A673 (cell line): ENCODE measurements around the gene ZNF324B. TPM values are rescaled to one million over a fixed set of nuclear protein-coding genes. Genes with fewer than 3 reads are reported as not detected.

Source experiments
- BruUV-seq: library from RNA; stranded (reverse); fragments of 400-500 nt; replicated peaks from 2 replicates; lab custom pipeline; 2021; lab: Mats Ljungman, UMichigan
- CTCF ChIA-PET: fragments of 300-600 bp; sonication (Branson Sonifier 250); formaldehyde crosslinking; loops from one replicate; lab custom pipeline; 2022; ENCODE audit warnings: antibody characterized with exemption; lab: Charles Lee
- POLR2A ChIA-PET: fragments of 300-600 bp; sonication (Branson Sonifier 250); formaldehyde crosslinking; loops from one replicate; lab custom pipeline; 2022; ENCODE audit warnings: antibody characterized with exemption; ENCODE audit not compliant: low non-redundant PET; lab: Charles Lee
- DNase-seq: peaks from one replicate; pipeline ENCODE4 v3.0.0-alpha.2; 2015; ENCODE audit warnings: low spot score
- H3K27ac ChIP-seq: fragments of 200-600 bp; sonication (generic); 2 replicates; pipeline ENCODE4 v1.5.1; 2016; ENCODE audit warnings: mixed run types, low read depth, mild to moderate bottlenecking, mixed read lengths, antibody characterized with exemption, low read length; ENCODE audit not compliant: poor library complexity, severe bottlenecking
- H3K27me3 ChIP-seq: fragments of 200-600 bp; sonication (generic); replicated peaks from 2 replicates; pipeline ENCODE4 v1.6.1; 2017; ENCODE audit warnings: mixed run types, low read depth, mild to moderate bottlenecking, mixed read lengths, antibody characterized with exemption, low read length; ENCODE audit not compliant: insufficient read depth, poor library complexity
- H3K36me3 ChIP-seq: fragments of 200-600 bp; sonication (generic); 2 replicates; pipeline ENCODE4 v1.6.1; 2016; ENCODE audit warnings: mixed run types, mild to moderate bottlenecking, mixed read lengths, antibody characterized with exemption, low read length; ENCODE audit not compliant: insufficient read depth, poor library complexity, severe bottlenecking
- H3K4me1 ChIP-seq: fragments of 200-600 bp; sonication (generic); 2 replicates; pipeline ENCODE4 v1.6.1; 2017; ENCODE audit warnings: mixed run types, mild to moderate bottlenecking, mixed read lengths, antibody characterized with exemption, low read length; ENCODE audit not compliant: insufficient read depth, poor library complexity, severe bottlenecking
- H3K4me3 ChIP-seq: fragments of 200-600 bp; sonication (generic); 2 replicates; pipeline ENCODE4 v1.5.1; 2016; ENCODE audit warnings: low read depth, mixed run types, mild to moderate bottlenecking, mixed read lengths, low read length; ENCODE audit not compliant: poor library complexity, severe bottlenecking
- H3K9me3 ChIP-seq: fragments of 200-600 bp; sonication (generic); 2 replicates; pipeline ENCODE4 v1.6.1; 2016; ENCODE audit warnings: mixed run types, low read depth, mild to moderate bottlenecking, mixed read lengths, antibody characterized with exemption, low read length; ENCODE audit not compliant: poor library complexity, severe bottlenecking
- EZH2 ChIP-seq: fragments of 200-600 bp; sonication (generic); IDR thresholded peaks from 2 replicates; pipeline ENCODE4 v1.6.1; 2017; ENCODE audit warnings: borderline replicate concordance, low read depth, mild to moderate bottlenecking, mixed read lengths, antibody characterized with exemption, low read length; ENCODE audit not compliant: poor library complexity, severe bottlenecking
- intact Hi-C: fragments of 100-400 bp; cut with micrococcal nuclease; formaldehyde crosslinking; loops from one replicate; pipeline ENCODE4 v1.10.0; 2022; ENCODE audit not compliant: unreplicated experiment
- total RNA-seq: library from RNA; stranded (reverse); gene quantifications from 2 replicates; pipeline ENCODE4 v1.2.3, GENCODE V29; 2021
- TF ChIP-seq, protein P1 (sequence below): fragments of 300-800, 200-600 bp; sonication (generic); conservative IDR thresholded peaks from 2 replicates; pipeline ENCODE4 v1.5.1; 2017; ENCODE audit warnings: low read depth, mild to moderate bottlenecking, antibody characterized with exemption, low read length, moderate library complexity, mixed read lengths

ZNF324B gene
- total RNA-seq, 1 experiment from 2014 or later = 6.8 TPM

DNA sequence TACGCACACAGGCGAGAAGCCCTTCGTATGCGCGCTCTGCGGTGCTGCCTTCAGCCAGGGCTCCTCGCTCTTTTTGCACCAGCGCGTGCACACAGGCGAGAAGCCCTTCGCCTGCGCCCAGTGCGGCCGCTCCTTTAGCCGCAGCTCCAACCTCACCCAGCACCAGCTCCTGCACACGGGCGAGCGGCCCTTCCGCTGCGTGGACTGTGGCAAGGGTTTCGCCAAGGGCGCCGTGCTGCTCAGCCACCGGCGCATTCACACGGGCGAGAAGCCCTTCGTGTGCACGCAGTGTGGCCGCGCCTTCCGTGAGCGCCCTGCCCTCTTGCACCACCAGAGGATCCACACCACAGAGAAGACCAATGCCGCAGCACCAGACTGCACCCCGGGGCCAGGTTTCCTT is 4.7 kb downstream of the ZNF324B start:
- H3K27me3 ChIP-seq = no peaks in the 10 kb centered on the region
- no peak overlapping the region for H3K27ac ChIP-seq
- no peaks in the 10 kb centered on the region for H3K4me1 ChIP-seq
- no peak for DNase-seq
- ChIA-PET CTCF (no interaction called here), POLR2A (no interaction called here)
- H3K4me3 ChIP-seq = no peak overlapping the region
- intact Hi-C loops = no loop called here
- BruUV-seq = no TSS peak
- H3K9me3 ChIP-seq = no peaks in the 10 kb centered on the region
- H3K36me3 ChIP-seq = no peaks in the 10 kb centered on the region
- TF ChIP-seq, protein P1, sequence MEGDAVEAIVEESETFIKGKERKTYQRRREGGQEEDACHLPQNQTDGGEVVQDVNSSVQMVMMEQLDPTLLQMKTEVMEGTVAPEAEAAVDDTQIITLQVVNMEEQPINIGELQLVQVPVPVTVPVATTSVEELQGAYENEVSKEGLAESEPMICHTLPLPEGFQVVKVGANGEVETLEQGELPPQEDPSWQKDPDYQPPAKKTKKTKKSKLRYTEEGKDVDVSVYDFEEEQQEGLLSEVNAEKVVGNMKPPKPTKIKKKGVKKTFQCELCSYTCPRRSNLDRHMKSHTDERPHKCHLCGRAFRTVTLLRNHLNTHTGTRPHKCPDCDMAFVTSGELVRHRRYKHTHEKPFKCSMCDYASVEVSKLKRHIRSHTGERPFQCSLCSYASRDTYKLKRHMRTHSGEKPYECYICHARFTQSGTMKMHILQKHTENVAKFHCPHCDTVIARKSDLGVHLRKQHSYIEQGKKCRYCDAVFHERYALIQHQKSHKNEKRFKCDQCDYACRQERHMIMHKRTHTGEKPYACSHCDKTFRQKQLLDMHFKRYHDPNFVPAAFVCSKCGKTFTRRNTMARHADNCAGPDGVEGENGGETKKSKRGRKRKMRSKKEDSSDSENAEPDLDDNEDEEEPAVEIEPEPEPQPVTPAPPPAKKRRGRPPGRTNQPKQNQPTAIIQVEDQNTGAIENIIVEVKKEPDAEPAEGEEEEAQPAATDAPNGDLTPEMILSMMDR = no peak
- no peak for TF ChIP-seq EZH2

DNA sequence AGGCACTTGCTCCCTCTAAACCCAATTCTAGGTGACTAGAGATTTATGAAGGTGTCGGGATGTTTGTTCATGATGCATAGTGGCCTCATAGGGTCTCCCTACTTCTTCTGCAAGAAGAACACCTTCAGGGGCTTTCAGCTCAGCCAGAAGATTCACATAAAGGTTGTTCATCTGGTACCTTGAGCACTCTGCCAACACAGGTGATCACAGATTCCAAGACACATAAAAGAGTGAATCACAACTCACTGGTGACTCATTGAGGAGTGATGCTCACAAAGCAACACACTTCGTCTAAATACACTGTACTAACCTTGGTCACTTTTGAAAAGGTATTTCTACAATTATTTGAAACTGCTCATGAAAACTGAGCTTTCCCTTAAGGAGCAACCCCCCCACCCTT is 8.6 kb downstream of the ZNF324B start:
- H3K4me1 ChIP-seq = no peaks in the 10 kb centered on the region
- intact Hi-C loops = no loop called here
- TSS peak; percentile 16 for BruUV-seq
- no peak for DNase-seq
- no peaks in the 10 kb centered on the region for H3K9me3 ChIP-seq
- ChIA-PET CTCF (no interaction called here), POLR2A (interaction anchor here (0.9 kb wide), 1 partner anchor 9 kb away, joined by 3 read pairs; no protein-coding TSS in a partner anchor)
- TF ChIP-seq, protein P1 = no peak
- TF ChIP-seq EZH2 = no peak
- no peaks in the 10 kb centered on the region for H3K27me3 ChIP-seq
- no peak overlapping the region for H3K27ac ChIP-seq
- no peaks in the 10 kb centered on the region for H3K36me3 ChIP-seq
- no peak overlapping the region for H3K4me3 ChIP-seq

DNA sequence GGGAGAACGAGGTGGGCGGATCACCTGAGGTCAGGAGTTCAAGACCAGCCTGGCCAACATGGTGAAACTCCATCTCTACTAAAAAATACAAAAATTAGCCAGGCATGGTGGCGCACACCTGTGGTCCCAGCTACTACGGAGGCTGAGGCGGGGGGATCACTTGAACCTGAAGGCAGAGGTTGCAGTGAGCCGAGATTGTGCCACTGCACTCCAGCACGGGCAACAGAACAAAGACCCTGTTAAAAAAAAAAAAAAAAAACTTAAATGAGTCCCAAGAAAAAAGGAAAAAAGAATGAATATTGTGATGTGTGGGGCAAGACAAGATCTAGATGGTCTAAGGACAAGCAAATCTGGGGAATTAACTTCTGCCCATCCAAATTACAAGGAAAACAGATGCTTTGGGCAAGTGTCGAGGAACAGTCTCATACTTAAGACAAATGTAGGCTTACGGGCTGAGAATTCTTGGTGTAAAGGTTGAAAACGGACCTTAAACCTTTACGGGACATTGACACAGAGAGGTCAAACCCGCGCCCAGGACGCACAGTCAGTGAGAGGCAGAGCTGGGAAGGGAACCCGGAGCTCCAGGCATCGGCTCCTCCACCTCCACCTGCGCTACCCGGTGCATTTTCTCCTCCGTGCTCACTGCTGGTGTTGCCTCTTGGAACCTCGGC is 14.8 kb downstream of the ZNF324B start:
- BruUV-seq = no TSS peak
- intact Hi-C loops = no loop called here
- no peak for DNase-seq
- POLR2A ChIA-PET = no interaction called here
- no peaks in the 10 kb centered on the region for H3K9me3 ChIP-seq
- H3K27ac ChIP-seq = no peak overlapping the region
- H3K27me3 ChIP-seq = no peaks in the 10 kb centered on the region
- peak overlapping the region; percentile 71 for H3K4me3 ChIP-seq
- CTCF ChIA-PET = no interaction called here
- H3K36me3 ChIP-seq = no peaks in the 10 kb centered on the region
- H3K4me1 ChIP-seq = no peaks in the 10 kb centered on the region
- no peak for TF ChIP-seq EZH2
- TF ChIP-seq, protein P1 = no peak
